Transverse colon (tissue), 4 donors: ENCODE measurements around the gene RIMOC1. TPM values are rescaled to one million over a fixed set of nuclear protein-coding genes. Genes with fewer than 3 reads are reported as not detected.
"Not testable (repeated sequence)": the region's sequence is repeated elsewhere in the genome, so short reads cannot be mapped to it uniquely, and the experiment has no call there.

Experiments
- DNase-seq: peaks from one replicate; pipeline ENCODE4 v3.0.0-alpha.2; 2019
- H3K27ac ChIP-seq, 4 donors: fragments of 200-600 bp; sonication (generic); 2 replicates each; pipeline ENCODE4 v1.5.1; 2016 to 2018; ENCODE audit warnings: inconsistent platforms in 4 of 4
- H3K27me3 ChIP-seq: fragments of 200-600 bp; sonication (generic); 2 replicates; pipeline ENCODE4 v1.5.1; 2017; ENCODE audit warnings: inconsistent platforms
- H3K36me3 ChIP-seq, 4 donors: fragments of 200-600 bp; sonication (generic); 2 replicates each; pipeline ENCODE4 v1.5.1; 2017 to 2019; ENCODE audit warnings: inconsistent platforms in 4 of 4
- H3K4me1 ChIP-seq, 4 donors: fragments of 200-600 bp; sonication (generic); 2 replicates each; pipeline ENCODE4 v1.5.1; 2017 to 2020; ENCODE audit warnings: inconsistent platforms in 4 of 4
- H3K4me3 ChIP-seq, 4 donors: fragments of 200-600 bp; sonication (generic); 1 replicate in 1 of 4; 2 replicates in 3 of 4; pipeline versions ENCODE4 v1.5.1 to v1.6.1; 2017 to 2019; ENCODE audit warnings: inconsistent platforms in 4 of 4
- H3K9me3 ChIP-seq, 2 donors: fragments of 200-600 bp; sonication (generic); 2 replicates each; pipeline ENCODE4 v1.5.1; 2017 to 2019; ENCODE audit warnings: inconsistent platforms in 2 of 2
- EP300 ChIP-seq: sonication (generic); formaldehyde crosslinking; IDR thresholded peaks from one replicate; pipeline ENCODE4 v1.6.1; 2017; ENCODE audit warnings: antibody characterized with exemption, low read depth
- POLR2A ChIP-seq: fragments of 450-650 bp; IDR thresholded peaks from one replicate; pipeline ENCODE4 v1.6.1; 2016; ENCODE audit warnings: antibody characterized with exemption, mild to moderate bottlenecking, moderate library complexity
- POLR2AphosphoS5 ChIP-seq, 3 donors: sonication (generic); formaldehyde crosslinking; IDR thresholded peaks; one replicate each; pipeline ENCODE4 v1.6.1; 2016; ENCODE audit warnings: antibody characterized with exemption in 3 of 3
- WGBS, 2 donors: methylation state at CpG; one replicate each; pipeline ENCODE4 v1.1.5; 2018; ENCODE audit warnings: low coverage in 1 of 2; 5-methylcytosine and 5-hydroxymethylcytosine counted together
- in situ Hi-C, 4 donors: fragments of 200-750 bp; cut with MboI; loops; one replicate each; pipeline versions ENCODE4 v1.15.0 to v1.15.1; 2017; ENCODE audit warnings: low sequenced_read_pairs in 3 of 4, low pct_ligation_motif_present in 1 of 4, low pct_unique_long_range_greater_than_20kb in 1 of 4
- intact Hi-C: fragments of 100-400 bp; cut with DNase I; formaldehyde crosslinking; loops from one replicate; pipeline ENCODE4 v1.15.1; 2023; ENCODE audit warnings: low total_unique reads
- total RNA-seq, 4 donors: library from RNA; depleted of rRNA; stranded (reverse); fragments of >200 nt; gene quantifications; one replicate each; pipeline ENCODE4 v1.1.0, GENCODE V29; 2016
- TF ChIP-seq, protein P1 (sequence below), 5 experiments: fragments of 200-600 bp in 3 of 5; fragments of 450-650 bp in 2 of 5; sonication (generic) in 3 of 5; IDR thresholded peaks; 1 replicate in 2 of 5; 2 replicates in 3 of 5; pipeline ENCODE4 v1.5.1; 2016 to 2017; ENCODE audit warnings: antibody characterized with exemption in 5 of 5, inconsistent platforms in 3 of 5, mild to moderate bottlenecking in 2 of 5, moderate library complexity in 1 of 5

RIMOC1 gene
- total RNA-seq, 4 donors from 2014 or later: 10.9 to 19.8 (median 15.6) TPM

DNA sequence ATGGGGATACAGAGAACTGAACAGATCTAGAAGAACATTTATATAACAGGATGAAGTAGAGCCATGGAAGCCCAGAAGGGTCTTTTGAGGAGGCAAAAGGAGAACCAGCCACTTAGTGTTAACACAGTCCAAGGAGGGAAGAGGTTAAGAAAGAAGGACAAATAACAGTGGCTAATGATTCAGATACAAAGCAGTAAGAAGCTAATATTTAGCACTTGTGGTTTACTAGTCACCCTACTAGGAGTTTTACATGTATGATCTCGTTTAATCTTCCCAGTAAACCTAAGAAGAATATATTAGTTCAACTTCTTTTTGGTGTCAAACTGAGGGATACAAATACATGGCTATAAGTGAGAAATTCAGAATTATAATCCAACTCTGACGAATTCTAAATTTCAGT is 28.6 kb downstream of the RIMOC1 start:
- in situ Hi-C loops (no loop called here), intact Hi-C loops (loop anchor here (10.0 kb wide), 1 partner anchor 78 kb away; no protein-coding TSS in a partner anchor)
- no peaks in the 10 kb centered on the region for H3K9me3 ChIP-seq
- peaks cover 0 to 15% (median 0%) of the 10 kb centered on the region in 4 donors for H3K36me3 ChIP-seq
- no peaks in the 10 kb centered on the region for H3K4me1 ChIP-seq
- TF ChIP-seq POLR2AphosphoS5 (IDR thresholded peaks at IDR 0.05) (no peak), EP300 (no peak), POLR2A (no peak)
- TF ChIP-seq, protein P1, sequence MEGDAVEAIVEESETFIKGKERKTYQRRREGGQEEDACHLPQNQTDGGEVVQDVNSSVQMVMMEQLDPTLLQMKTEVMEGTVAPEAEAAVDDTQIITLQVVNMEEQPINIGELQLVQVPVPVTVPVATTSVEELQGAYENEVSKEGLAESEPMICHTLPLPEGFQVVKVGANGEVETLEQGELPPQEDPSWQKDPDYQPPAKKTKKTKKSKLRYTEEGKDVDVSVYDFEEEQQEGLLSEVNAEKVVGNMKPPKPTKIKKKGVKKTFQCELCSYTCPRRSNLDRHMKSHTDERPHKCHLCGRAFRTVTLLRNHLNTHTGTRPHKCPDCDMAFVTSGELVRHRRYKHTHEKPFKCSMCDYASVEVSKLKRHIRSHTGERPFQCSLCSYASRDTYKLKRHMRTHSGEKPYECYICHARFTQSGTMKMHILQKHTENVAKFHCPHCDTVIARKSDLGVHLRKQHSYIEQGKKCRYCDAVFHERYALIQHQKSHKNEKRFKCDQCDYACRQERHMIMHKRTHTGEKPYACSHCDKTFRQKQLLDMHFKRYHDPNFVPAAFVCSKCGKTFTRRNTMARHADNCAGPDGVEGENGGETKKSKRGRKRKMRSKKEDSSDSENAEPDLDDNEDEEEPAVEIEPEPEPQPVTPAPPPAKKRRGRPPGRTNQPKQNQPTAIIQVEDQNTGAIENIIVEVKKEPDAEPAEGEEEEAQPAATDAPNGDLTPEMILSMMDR (IDR thresholded peaks at IDR 0.05): no peak
- 93% methylated on average over 2 of the region's 2 CpGs for WGBS, 2 donors
- H3K4me3 ChIP-seq: no peak overlapping the region
- no peak for DNase-seq
- no peaks in the 10 kb centered on the region for H3K27me3 ChIP-seq
- H3K27ac ChIP-seq: no peak overlapping the region

DNA sequence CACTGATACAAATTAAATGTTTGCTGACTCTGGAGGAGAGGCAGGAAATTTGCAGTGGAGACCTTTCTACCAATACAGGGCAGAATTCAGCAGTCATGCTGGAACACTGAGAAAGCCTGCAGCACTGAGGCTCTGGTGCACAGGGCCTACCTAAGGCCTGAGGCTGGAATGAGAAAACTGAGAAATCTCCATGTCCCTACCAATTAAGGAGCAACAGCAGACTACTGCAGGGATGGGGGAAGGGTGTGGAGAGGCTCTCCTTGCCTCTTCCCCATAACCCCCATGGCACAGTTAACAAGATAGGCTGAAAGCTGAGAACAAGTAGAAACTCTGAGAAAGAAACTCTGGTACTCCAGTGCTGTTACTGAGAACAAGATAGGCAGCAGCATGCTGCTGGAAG is 31.4 kb downstream of the RIMOC1 start:
- no peaks in the 10 kb centered on the region for H3K4me1 ChIP-seq
- H3K27me3 ChIP-seq: no peaks in the 10 kb centered on the region
- DNase-seq: no peak
- no peaks in the 10 kb centered on the region for H3K9me3 ChIP-seq
- H3K27ac ChIP-seq: no peak overlapping the region
- intact Hi-C loops (loop anchor here (10.0 kb wide), 1 partner anchor 81 kb away; no protein-coding TSS in a partner anchor), in situ Hi-C loops (no loop called here)
- H3K4me3 ChIP-seq: no peak overlapping the region
- H3K36me3 ChIP-seq: peaks cover 0 to 20% (median 0%) of the 10 kb centered on the region in 4 donors
- TF ChIP-seq POLR2AphosphoS5 (IDR thresholded peaks at IDR 0.05) (no peak), EP300 (no peak), POLR2A (no peak)
- TF ChIP-seq, protein P1 (IDR thresholded peaks at IDR 0.05): no peak

DNA sequence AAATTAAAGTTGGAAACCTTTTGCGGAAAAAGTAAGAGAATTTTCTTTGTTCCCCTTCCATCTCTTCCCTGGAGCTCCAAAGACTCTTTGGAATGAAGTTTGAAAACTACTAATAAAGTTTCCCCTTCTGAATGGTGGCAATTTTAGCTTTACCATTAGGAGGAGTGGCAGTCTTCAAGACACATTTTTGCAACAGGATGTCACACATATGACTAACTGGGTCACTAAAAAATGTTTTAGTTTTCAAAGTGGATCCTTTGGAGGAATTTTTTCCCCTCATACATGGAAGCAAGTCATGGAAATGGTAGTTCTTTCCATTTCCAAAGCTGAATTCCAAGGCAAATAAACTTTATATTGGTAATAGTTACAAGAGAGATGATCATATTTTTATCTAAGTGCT is 36.5 kb downstream of the RIMOC1 start:
- 100% methylated on average over 1 of the region's 1 CpG for WGBS, 2 donors

DNA sequence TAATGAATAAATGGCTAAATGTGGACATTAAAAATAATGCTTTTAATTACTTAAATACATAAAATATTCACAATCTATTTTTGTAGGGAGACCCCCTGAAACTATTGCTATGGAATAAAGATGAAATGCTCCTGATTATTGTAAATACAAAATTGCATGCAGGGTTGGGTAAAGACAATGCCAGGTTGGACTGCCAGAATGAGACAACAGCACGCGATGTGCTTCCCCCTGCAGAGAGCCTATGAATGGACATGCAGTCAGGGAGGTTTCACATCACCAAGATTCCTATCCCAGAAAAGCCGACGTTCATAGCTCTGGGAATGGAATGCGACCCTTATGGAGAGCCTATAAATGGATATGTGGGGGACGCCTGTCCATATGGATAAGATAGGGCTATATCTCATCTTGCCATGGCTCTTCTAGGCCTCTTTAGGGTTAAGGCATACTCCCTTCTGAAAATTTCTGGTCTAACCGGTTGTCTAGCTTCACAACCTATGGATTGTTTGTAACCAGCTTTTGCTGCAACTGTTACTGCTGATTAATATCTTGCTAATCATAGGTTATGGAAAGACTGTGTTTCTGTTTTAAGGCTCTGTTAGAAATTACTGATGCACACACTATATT is 41.3 kb downstream of the RIMOC1 start:
- H3K4me3 ChIP-seq, H3K4me1 ChIP-seq, intact Hi-C loops, H3K9me3 ChIP-seq, in situ Hi-C loops, H3K27ac ChIP-seq, DNase-seq, H3K27me3 ChIP-seq, H3K36me3 ChIP-seq: not testable (repeated sequence)
- 90 to 94% methylated on average over 3 to 7 of the region's 7 CpGs for WGBS, 2 donors

More for the DNA sequence above, 36.5 kb downstream of the RIMOC1 start:
- no peaks in the 10 kb centered on the region for H3K9me3 ChIP-seq
- peaks cover 0 to 5% (median 0%) of the 10 kb centered on the region in 4 donors for H3K36me3 ChIP-seq
- TF ChIP-seq, protein P1 (IDR thresholded peaks at IDR 0.05): no peak
- TF ChIP-seq POLR2AphosphoS5 (IDR thresholded peaks at IDR 0.05) (no peak), POLR2A (no peak), EP300 (no peak)
- in situ Hi-C loops (no loop called here), intact Hi-C loops (no loop called here)
- no peak overlapping the region for H3K4me3 ChIP-seq
- no peaks in the 10 kb centered on the region for H3K27me3 ChIP-seq
- H3K27ac ChIP-seq: no peak overlapping the region
- DNase-seq: no peak
- H3K4me1 ChIP-seq: no peaks in the 10 kb centered on the region

DNA sequence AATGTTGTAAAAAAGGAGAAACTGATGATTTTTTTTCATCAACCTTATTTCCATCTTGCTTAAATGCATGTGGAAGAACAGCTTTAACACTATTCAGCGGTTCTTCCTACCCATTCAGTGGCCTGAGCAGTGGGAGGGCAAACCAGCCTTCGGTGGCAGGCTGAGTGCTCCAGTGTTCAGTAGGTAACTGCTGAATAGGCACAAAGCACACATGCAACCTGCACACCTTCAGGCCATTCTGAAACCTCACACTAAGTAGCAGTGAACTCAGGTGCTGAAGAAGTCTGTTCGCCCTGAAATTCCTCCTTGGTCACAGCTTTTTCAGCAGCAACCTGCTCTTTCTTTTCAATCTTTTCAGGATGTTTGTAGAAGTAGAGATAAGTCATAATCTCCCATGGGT is 47.1 kb downstream of the RIMOC1 start:
- Histone ChIP-seq H3K4me1 (no peaks in the 10 kb centered on the region), H3K9me3 (no peaks in the 10 kb centered on the region), H3K27ac (no peak overlapping the region), H3K4me3 (no peak overlapping the region), H3K36me3 (no peaks in the 10 kb centered on the region), H3K27me3 (no peaks in the 10 kb centered on the region)
- 86 to 89% methylated on average over 1 to 3 of the region's 3 CpGs for WGBS, 2 donors
- intact Hi-C loops: no loop called here
- in situ Hi-C loops: no loop called here
- DNase-seq: no peak
- TF ChIP-seq, protein P1 (IDR thresholded peaks at IDR 0.05): no peak
- TF ChIP-seq POLR2AphosphoS5 (IDR thresholded peaks at IDR 0.05): no peak
- TF ChIP-seq EP300: no peak
- TF ChIP-seq POLR2A: no peak
